ENCODE data around the gene ARHGAP32. TPM values are rescaled to one million over a fixed set of nuclear protein-coding genes. Genes with fewer than 3 reads are reported as not detected.

ARHGAP32 gene
- total RNA-seq, 4 donors from 2014 or later, result 9.8 to 18.8 (median 16.2) TPM

- no peak overlapping the region for H3K4me3 ChIP-seq
- TF ChIP-seq POLR2AphosphoS5 (IDR thresholded peaks at IDR 0.05), result no peak
- no peak for TF ChIP-seq POLR2A (IDR thresholded peaks at IDR 0.05)
- no peak for TF ChIP-seq EP300 (IDR thresholded peaks at IDR 0.05)
- no peak for TF ChIP-seq CTCF (IDR thresholded peaks at IDR 0.05)
- no peaks in the 10 kb centered on the region for H3K36me3 ChIP-seq
- no peak overlapping the region for H3K27ac ChIP-seq
- no peaks in the 10 kb centered on the region for H3K27me3 ChIP-seq
- H3K9me3 ChIP-seq, result no peaks in the 10 kb centered on the region
- ATAC-seq, result no peak
- peaks cover 0 to 22% (median 0%) of the 10 kb centered on the region in 3 donors for H3K4me1 ChIP-seq
- WGBS, 2 donors (ENCODE audit: low coverage in 1 of 2), result 42 to 50% methylated on average over 1 of the region's 1 CpG
These were observed 16.7 kb upstream of the ARHGAP32 start for GRCh38 chr11:129208863-129209262.

- H3K4me3 ChIP-seq, result no peak overlapping the region
- no peaks in the 10 kb centered on the region for H3K9me3 ChIP-seq
- no peak for ATAC-seq
- no peak for TF ChIP-seq POLR2AphosphoS5 (IDR thresholded peaks at IDR 0.05)
- no peak for TF ChIP-seq EP300 (IDR thresholded peaks at IDR 0.05)
- no peak for TF ChIP-seq CTCF (IDR thresholded peaks at IDR 0.05)
- no peak for TF ChIP-seq POLR2A (IDR thresholded peaks at IDR 0.05)
- no peak overlapping the region for H3K27ac ChIP-seq
- no peaks in the 10 kb centered on the region for H3K27me3 ChIP-seq
- WGBS, 2 donors (ENCODE audit: low coverage in 1 of 2), result 86 to 93% methylated on average over 4 of the region's 4 CpGs
- H3K4me1 ChIP-seq, result peaks cover 0 to 7% (median 0%) of the 10 kb centered on the region in 3 donors
- H3K36me3 ChIP-seq, result no peaks in the 10 kb centered on the region
These were observed 12.2 kb upstream of the ARHGAP32 start for GRCh38 chr11:129204150-129204838.

- WGBS, 2 donors (ENCODE audit: low coverage in 1 of 2), result 93 to 97% methylated on average over 5 of the region's 5 CpGs
- no peak for ATAC-seq
- no peaks in the 10 kb centered on the region for H3K27me3 ChIP-seq
These were observed 10.5 kb upstream of the ARHGAP32 start for GRCh38 chr11:129202646-129203045.

GRCh38 chr11:129195682-129196081, 3.6 kb upstream of the ARHGAP32 start:
- no peaks in the 10 kb centered on the region for H3K9me3 ChIP-seq
- TF ChIP-seq EP300 (IDR thresholded peaks at IDR 0.05) (no peak), POLR2AphosphoS5 (IDR thresholded peaks at IDR 0.05) (no peak), POLR2A (IDR thresholded peaks at IDR 0.05) (no peak), CTCF (IDR thresholded peaks at IDR 0.05) (no peak)
- H3K36me3 ChIP-seq, result no peaks in the 10 kb centered on the region
- no peak overlapping the region for H3K27ac ChIP-seq
- 80 to 94% methylated on average over 2 to 6 of the region's 6 CpGs for WGBS, 2 donors (ENCODE audit: low coverage in 1 of 2)
- no peak overlapping the region for H3K4me3 ChIP-seq
- no peaks in the 10 kb centered on the region for H3K4me1 ChIP-seq
- no peaks in the 10 kb centered on the region for H3K27me3 ChIP-seq
- ATAC-seq, result no peak

More at GRCh38 chr11:129202646-129203045, 10.5 kb upstream of the ARHGAP32 start:
- Histone ChIP-seq H3K9me3 (no peaks in the 10 kb centered on the region), H3K27ac (no peak overlapping the region), H3K36me3 (no peaks in the 10 kb centered on the region), H3K4me3 (no peak overlapping the region), H3K4me1 (no peaks in the 10 kb centered on the region)
- no peak for TF ChIP-seq CTCF (IDR thresholded peaks at IDR 0.05)

- H3K4me3 ChIP-seq, result no peak overlapping the region
- no peak overlapping the region for H3K27ac ChIP-seq
- no peak for ATAC-seq
- H3K9me3 ChIP-seq, result peaks cover 0 to 3% (median 0%) of the 10 kb centered on the region in 3 donors
- WGBS, 2 donors (ENCODE audit: low coverage in 1 of 2), result 66 to 67% methylated on average over 3 to 4 of the region's 4 CpGs
- peaks cover 0 to 10% (median 5%) of the 10 kb centered on the region in 3 donors for H3K4me1 ChIP-seq
- H3K36me3 ChIP-seq, result no peaks in the 10 kb centered on the region
- no peaks in the 10 kb centered on the region for H3K27me3 ChIP-seq
- TF ChIP-seq EP300 (IDR thresholded peaks at IDR 0.05) (no peak), POLR2A (IDR thresholded peaks at IDR 0.05) (no peak), POLR2AphosphoS5 (IDR thresholded peaks at IDR 0.05) (no peak), CTCF (IDR thresholded peaks at IDR 0.05) (no peak)
These were observed 476 bp downstream of the ARHGAP32 start for GRCh38 chr11:129191649-129192048.
